ENCODE data around the gene CRABP1. TPM values are rescaled to one million over a fixed set of nuclear protein-coding genes. Genes with fewer than 3 reads are reported as not detected.

CRABP1 gene
- total RNA-seq, 4 donors from 2014 or later = not detected

DNA sequence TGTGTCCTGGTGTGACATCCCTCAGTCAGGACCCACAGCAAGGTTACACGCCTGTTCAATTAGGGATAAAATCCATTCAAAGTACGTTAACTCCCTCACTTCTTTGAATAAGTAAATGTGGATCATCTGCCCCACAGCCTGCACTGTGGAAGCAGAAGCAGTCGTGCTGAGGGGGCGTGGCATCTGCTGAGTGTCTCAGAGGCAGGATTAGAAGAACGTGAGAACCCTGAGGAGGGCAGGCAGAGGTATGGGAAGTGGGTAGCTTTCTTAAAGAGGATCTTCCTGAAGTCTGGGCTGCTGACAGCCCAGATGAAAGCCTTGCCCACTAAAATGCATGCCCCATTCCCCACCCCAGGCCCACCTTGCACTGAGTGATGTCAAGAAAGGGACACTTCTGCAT is 28.5 kb downstream of the CRABP1 start:
- TF ChIP-seq, protein P1, sequence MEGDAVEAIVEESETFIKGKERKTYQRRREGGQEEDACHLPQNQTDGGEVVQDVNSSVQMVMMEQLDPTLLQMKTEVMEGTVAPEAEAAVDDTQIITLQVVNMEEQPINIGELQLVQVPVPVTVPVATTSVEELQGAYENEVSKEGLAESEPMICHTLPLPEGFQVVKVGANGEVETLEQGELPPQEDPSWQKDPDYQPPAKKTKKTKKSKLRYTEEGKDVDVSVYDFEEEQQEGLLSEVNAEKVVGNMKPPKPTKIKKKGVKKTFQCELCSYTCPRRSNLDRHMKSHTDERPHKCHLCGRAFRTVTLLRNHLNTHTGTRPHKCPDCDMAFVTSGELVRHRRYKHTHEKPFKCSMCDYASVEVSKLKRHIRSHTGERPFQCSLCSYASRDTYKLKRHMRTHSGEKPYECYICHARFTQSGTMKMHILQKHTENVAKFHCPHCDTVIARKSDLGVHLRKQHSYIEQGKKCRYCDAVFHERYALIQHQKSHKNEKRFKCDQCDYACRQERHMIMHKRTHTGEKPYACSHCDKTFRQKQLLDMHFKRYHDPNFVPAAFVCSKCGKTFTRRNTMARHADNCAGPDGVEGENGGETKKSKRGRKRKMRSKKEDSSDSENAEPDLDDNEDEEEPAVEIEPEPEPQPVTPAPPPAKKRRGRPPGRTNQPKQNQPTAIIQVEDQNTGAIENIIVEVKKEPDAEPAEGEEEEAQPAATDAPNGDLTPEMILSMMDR (IDR thresholded peaks at IDR 0.05; ENCODE audit: low read depth) = no peak

DNA sequence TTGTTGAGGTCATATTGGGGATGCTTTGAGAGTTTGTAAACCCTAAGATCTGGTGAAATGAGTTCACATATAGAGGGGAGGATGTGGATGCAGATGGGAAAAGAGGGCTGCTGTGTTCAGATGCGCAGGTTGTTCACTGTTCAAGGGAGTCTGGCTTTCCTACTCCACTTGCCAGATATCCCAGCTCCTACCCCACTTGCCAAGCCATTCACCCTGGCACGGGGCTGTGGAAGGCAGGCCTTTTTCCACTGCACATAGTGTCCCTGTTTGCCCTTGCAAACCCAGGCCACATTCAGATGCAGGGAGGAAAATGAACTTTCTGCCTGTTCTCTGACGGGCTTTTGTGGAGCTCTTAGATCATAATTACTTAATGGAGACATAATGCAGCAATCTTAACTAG is 29.0 kb downstream of the CRABP1 start:
- TF ChIP-seq, protein P1 (IDR thresholded peaks at IDR 0.05; ENCODE audit: low read depth) = no peak

DNA sequence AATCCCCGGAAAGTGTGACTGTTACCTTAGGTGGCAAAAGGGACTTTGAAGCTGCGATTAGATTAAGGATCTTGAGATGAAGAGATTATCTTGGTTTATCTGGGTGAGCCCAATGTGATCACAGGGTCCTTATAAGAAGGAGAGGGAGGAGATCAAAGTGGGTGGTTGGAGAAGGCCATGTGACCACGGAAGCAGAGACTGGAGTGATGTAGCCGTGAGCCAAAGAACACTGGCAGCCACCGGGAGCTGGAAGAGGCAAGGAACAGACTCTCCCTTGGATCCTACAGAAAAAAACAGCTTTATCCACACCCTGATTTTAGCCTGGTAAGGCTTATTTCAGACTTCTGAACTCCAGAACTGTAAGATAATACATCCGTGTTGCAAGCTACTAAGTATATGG is 29.9 kb downstream of the CRABP1 start:
- TF ChIP-seq, protein P1 (IDR thresholded peaks at IDR 0.05; ENCODE audit: low read depth) = no peak

DNA sequence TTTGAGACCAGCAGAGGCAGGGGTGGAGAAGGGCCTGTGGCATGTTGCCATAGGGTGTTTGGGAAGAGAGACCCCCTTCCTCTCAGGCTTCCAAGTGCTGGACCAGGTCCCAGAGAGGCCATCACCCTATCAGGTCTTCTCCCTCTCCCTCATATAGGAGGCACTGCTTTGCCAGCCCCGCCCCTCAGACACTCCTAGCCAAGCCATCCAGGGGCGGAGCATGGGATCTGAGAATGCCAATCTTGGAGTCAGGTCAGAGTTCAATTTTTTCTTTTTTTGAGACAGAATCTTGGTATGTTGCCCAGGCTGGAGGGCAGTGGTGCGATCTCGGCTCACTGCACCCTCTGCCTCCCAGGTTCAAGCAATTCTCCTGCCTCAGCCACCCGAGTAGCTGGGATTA is 32.7 kb downstream of the CRABP1 start:
- TF ChIP-seq, protein P1 (IDR thresholded peaks at IDR 0.05; ENCODE audit: low read depth) = no peak

DNA sequence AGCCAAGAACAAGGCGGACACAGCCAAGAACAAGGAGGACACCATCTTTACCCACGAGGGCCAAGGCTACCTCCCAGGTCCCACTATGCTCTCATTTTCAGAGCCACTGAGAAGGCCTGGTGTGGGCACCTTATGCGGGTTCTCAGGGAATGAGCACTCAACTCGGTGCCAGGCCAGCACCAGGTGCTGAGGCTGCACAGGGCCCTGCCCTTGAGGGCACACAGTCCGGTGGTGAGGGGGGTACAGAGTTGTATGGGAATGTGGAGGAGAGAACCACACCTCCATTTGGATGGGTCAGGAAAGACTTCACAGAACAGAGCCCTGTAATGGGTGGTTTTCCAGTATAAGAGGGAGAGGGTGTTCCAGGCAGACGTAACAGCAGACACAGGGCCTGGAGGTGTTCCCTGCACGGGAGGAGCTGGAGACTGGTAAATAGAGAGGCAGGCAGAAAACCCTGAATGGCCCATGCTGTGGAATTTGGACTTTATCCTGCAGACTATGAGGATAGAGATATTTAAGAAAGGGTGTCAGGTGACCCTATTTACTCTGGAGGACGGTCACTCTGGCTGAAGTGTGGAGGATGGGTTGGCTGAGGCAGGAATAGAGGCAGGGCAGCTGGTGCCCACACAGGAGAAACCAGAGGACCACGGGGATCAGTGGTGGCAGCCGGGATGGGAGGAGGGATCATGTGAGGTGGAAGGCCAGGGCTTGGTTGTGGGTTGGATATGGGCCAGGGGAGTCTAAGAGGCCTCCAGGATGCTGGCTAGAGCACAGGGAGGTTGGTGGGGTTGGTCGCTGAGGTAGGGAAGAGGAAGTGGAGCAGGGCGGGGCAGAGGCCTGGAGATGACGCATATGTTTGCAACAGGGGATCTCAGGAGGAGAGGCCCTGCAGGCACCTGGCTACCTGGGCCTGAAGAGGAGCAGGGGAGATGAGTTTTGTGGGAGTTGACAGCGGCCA is 34.6 kb downstream of the CRABP1 start:
- TF ChIP-seq, protein P1 (IDR thresholded peaks at IDR 0.05; ENCODE audit: low read depth) = no peak

DNA sequence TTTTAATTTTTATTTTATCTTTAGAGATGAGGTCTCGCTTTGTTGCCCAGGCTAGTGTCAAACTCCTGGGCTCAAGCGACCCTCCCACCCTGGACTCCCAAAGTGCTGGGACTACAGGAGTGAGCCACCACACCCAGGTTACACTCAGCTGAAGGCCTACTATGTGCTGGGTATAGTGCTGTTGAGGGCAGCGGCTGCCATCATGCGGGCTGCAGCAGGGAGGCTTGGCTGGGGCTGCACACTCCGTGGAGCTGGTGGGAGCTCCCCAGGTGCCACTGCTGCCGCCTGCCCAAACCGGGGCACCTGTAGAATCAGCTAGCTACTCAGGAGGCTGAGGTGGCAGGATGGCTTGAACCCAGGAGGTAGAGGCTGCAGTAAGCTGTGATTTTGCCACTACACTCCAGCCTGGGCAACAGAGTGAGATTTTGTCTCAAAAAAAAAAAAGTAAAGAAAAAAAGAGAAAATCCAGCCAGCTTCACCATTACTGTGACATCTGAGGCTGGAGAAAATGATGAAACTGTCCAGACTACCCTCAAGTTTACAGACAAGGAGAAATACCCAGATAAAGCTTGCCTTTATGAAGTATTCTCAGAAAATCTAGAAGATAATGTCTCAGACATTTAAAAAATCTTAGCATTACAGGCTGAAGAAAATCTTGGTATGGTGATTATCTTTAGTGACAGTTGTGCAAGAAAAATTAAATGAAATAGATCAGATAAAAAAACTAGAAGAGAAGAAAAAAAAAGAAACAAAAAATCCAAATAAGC is 42.1 kb downstream of the CRABP1 start:
- TF ChIP-seq, protein P1 (IDR thresholded peaks at IDR 0.05; ENCODE audit: low read depth) = no peak

DNA sequence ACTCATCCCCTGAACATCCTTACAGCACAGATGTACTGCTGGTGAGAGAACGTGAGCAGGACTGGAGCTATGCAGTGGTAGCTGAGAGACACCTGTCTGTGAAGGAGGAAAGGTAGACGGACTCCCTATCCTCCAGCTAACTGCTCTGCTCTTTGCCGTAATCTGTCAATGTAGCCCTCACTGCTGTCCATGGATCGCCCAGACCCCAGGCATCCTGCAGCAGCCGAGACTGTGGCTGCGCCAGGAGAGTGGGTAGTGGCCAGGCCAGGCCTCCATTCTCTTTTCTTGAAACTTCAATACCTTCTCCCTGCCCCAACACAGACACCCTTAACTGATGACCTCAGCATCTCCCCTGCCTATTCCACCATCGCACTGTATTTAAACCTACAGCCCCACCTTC is 44.5 kb downstream of the CRABP1 start:
- TF ChIP-seq, protein P1 (IDR thresholded peaks at IDR 0.05; ENCODE audit: low read depth) = no peak

Data from subcutaneous adipose tissue (tissue), 4 donors.